Upper lobe of left lung (tissue), 6 donors: Measurements from ENCODE around the gene OSBP2. TPM values are rescaled to one million over a fixed set of nuclear protein-coding genes. Genes with fewer than 3 reads are reported as not detected.
A peak's percentile ranks its signal among the peaks of the same experiment; 100 is the strongest.

ENCODE experiments used
- ATAC-seq, 2 donors: fragments of 200-7000 bp; cut with Tn5 transposase; one replicate each; pipeline ENCODE4 v1.9.1; 2022; ENCODE audit warnings: mild to moderate bottlenecking in 2 of 2, moderate library complexity in 2 of 2; ENCODE audit not compliant: low FRiP score in 2 of 2
- DNase-seq, 2 donors: peaks; one replicate each; pipeline ENCODE4 v3.0.0-alpha.2; 2019 to 2020
- H3K27ac ChIP-seq, 4 donors: fragments of 200-600 bp; sonication (generic); one replicate each; pipeline ENCODE4 v1.5.1; 2016 to 2019
- H3K27me3 ChIP-seq, 4 donors: fragments of 200-600 bp; sonication (generic); one replicate each; pipeline ENCODE4 v1.5.1; 2017 to 2019
- H3K36me3 ChIP-seq, 4 donors: fragments of 200-600 bp; sonication (generic); one replicate each; pipeline ENCODE4 v1.5.1; 2016 to 2019
- H3K4me1 ChIP-seq, 4 donors: fragments of 200-600 bp; sonication (generic); one replicate each; pipeline ENCODE4 v1.5.1; 2018 to 2019
- H3K4me3 ChIP-seq, 4 donors: fragments of 200-600 bp; sonication (generic); one replicate each; pipeline ENCODE4 v1.5.1; 2017 to 2019; ENCODE audit warnings: mild to moderate bottlenecking in 2 of 4, moderate library complexity in 1 of 4
- H3K9me3 ChIP-seq, 4 donors: fragments of 200-600 bp; sonication (generic); one replicate each; pipeline ENCODE4 v1.5.1; 2018 to 2019
- CTCF ChIP-seq, 6 experiments: fragments of 450-650 bp in 4 of 6; fragments of 200-600 bp in 2 of 6; sonication (generic) in 2 of 6; IDR thresholded peaks; one replicate each; pipeline ENCODE4 v1.5.1; 2016 to 2019; ENCODE audit warnings: antibody characterized with exemption in 6 of 6
- EP300 ChIP-seq, 4 donors: sonication (generic); formaldehyde crosslinking; IDR thresholded peaks; one replicate each; pipeline ENCODE4 v1.5.1; 2017; ENCODE audit warnings: antibody characterized with exemption in 4 of 4, control low read depth in 2 of 4
- POLR2A ChIP-seq, 4 donors: fragments of 450-650 bp; IDR thresholded peaks; one replicate each; pipeline ENCODE4 v1.5.1; 2016 to 2017; ENCODE audit warnings: antibody characterized with exemption in 4 of 4, mild to moderate bottlenecking in 2 of 4
- POLR2AphosphoS5 ChIP-seq, 2 donors: sonication (generic); formaldehyde crosslinking; IDR thresholded peaks; one replicate each; pipeline ENCODE4 v1.5.1; 2017; ENCODE audit warnings: antibody characterized with exemption in 2 of 2
- WGBS, 2 donors: methylation state at CpG; one replicate each; pipeline ENCODE4 v1.1.5; 2017 to 2018; 5-methylcytosine and 5-hydroxymethylcytosine counted together
- total RNA-seq, 6 donors: library from RNA; depleted of rRNA in 4 of 6; stranded (reverse); fragments of >200 nt in 4 of 6; gene quantifications; one replicate each; pipeline versions ENCODE4 v1.1.0 to v1.2.1, GENCODE V29; 2016 to 2021
- donor health status: DM: no; HTN: no; CAD: no; lungs with moderate emphysema.
- donor health status: DM: no; HTN: yes; CAD: no; lungs with severe emphysema.

The OSBP2 gene
- total RNA-seq, 6 donors from 2014 or later = 3.5 to 14.5 (median 5.0) TPM

- 92 to 93% methylated on average over 10 to 13 of the region's 16 CpGs for WGBS, 2 donors
- ATAC-seq (no peak), DNase-seq (no peak)
- TF ChIP-seq POLR2AphosphoS5 (IDR thresholded peaks at IDR 0.05) = no peak
- TF ChIP-seq CTCF (IDR thresholded peaks at IDR 0.05) = no peak
- no peak for TF ChIP-seq POLR2A (IDR thresholded peaks at IDR 0.05)
- Histone ChIP-seq H3K36me3 (no peaks in the 10 kb centered on the region), H3K27ac (no peak overlapping the region), H3K4me3 (no peak overlapping the region), H3K27me3 (no peaks in the 10 kb centered on the region), H3K4me1 (no peaks in the 10 kb centered on the region), H3K9me3 (no peaks in the 10 kb centered on the region)
Observed at GRCh38 chr22:30861688-30862552, 167.2 kb downstream of the OSBP2 start.

- 73 to 77% methylated on average over 17 to 19 of the region's 19 CpGs for WGBS, 2 donors
Observed at GRCh38 chr22:30863081-30863833, 168.6 kb downstream of the OSBP2 start.

GRCh38 chr22:30864441-30865420 is 170.1 kb downstream of the OSBP2 start:
- 94 to 96% methylated on average over 14 to 17 of the region's 17 CpGs for WGBS, 2 donors
- ATAC-seq (no peak), DNase-seq (peak in 1 of 2 donors; percentile 15)
- no peak overlapping the region for H3K27ac ChIP-seq
- H3K27me3 ChIP-seq = no peaks in the 10 kb centered on the region
- no peaks in the 10 kb centered on the region for H3K36me3 ChIP-seq
- no peaks in the 10 kb centered on the region for H3K9me3 ChIP-seq
- H3K4me3 ChIP-seq = no peak overlapping the region
- H3K4me1 ChIP-seq = no peaks in the 10 kb centered on the region
- TF ChIP-seq EP300 (IDR thresholded peaks at IDR 0.05) (no peak), POLR2AphosphoS5 (IDR thresholded peaks at IDR 0.05) (no peak), CTCF (IDR thresholded peaks at IDR 0.05) (no peak), POLR2A (IDR thresholded peaks at IDR 0.05) (no peak)

More at GRCh38 chr22:30863081-30863833, 168.6 kb downstream of the OSBP2 start:
- H3K4me1 ChIP-seq = no peaks in the 10 kb centered on the region
- TF ChIP-seq CTCF (IDR thresholded peaks at IDR 0.05) (no peak), EP300 (IDR thresholded peaks at IDR 0.05) (no peak), POLR2AphosphoS5 (IDR thresholded peaks at IDR 0.05) (no peak), POLR2A (IDR thresholded peaks at IDR 0.05) (no peak)
- no peaks in the 10 kb centered on the region for H3K36me3 ChIP-seq
- H3K27ac ChIP-seq = no peak overlapping the region
- H3K4me3 ChIP-seq = no peak overlapping the region
- no peaks in the 10 kb centered on the region for H3K9me3 ChIP-seq
- ATAC-seq (no peak), DNase-seq (no peak)
- H3K27me3 ChIP-seq = no peaks in the 10 kb centered on the region

GRCh38 chr22:30865656-30866055 is 171.0 kb downstream of the OSBP2 start:
- TF ChIP-seq POLR2AphosphoS5 (IDR thresholded peaks at IDR 0.05) (no peak), CTCF (IDR thresholded peaks at IDR 0.05) (no peak), POLR2A (IDR thresholded peaks at IDR 0.05) (no peak), EP300 (IDR thresholded peaks at IDR 0.05) (no peak)
- Histone ChIP-seq H3K27ac (no peak overlapping the region), H3K9me3 (no peaks in the 10 kb centered on the region), H3K4me3 (no peak overlapping the region), H3K27me3 (no peaks in the 10 kb centered on the region), H3K4me1 (no peaks in the 10 kb centered on the region), H3K36me3 (no peaks in the 10 kb centered on the region)
- WGBS, 2 donors = 96% methylated on average over 10 to 11 of the region's 11 CpGs
- DNase-seq (no peak), ATAC-seq (no peak)
